SKM-1 treated with dmso at 0.1 percent for 144 hours (cell line): Measurements from ENCODE around the gene PDE6D.

Experiments used
- DNase-seq: peaks from one replicate; lab custom pipeline; 2025; ENCODE audit not compliant: unreplicated experiment; lab: John Stamatoyannopoulos, UW

The PDE6D gene

DNA sequence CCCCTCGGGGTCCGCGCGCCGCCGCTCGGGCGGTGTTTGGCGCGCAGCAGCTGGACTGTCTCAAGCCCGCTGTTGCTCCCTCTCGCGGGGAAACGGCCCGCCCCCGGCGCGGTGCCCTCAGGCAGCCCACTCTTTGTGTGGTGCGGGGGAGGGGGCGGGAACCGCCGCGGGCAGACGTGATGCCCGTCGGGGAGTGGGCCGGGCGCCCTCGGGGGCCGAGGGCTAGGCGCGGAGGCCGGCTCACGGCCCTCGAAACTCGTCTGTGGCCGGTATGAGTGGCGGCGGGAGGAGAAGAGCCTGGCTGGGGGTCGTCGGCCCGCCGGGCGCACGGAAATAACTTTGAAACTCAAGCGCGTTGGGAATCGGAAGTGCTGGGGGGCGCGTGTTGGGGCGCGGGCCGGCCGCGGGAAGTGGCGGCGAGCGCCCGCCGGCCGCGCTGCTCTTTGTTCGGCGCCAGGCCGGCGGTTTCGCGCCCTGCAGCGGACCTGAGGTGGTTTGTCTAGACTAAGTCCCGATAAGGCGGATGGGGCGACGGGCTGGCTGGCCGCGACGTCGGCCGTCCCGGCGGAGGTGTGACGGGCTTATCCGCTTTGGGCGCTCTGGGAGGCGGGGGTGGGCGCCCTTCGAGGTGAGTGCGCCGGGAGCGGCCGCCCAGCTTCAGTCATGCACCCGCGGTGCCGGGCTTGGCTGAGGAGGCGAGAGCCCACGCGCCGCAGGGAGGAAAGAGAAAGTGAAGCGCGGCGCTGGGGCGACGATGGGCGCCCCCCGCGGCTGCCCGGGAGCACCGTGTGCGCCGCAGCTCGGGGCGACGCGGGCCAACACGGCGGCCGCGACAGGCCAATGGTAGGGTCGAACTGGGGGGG is 72.1 kb downstream of the PDE6D start:
- DNase-seq, result no peak

DNA sequence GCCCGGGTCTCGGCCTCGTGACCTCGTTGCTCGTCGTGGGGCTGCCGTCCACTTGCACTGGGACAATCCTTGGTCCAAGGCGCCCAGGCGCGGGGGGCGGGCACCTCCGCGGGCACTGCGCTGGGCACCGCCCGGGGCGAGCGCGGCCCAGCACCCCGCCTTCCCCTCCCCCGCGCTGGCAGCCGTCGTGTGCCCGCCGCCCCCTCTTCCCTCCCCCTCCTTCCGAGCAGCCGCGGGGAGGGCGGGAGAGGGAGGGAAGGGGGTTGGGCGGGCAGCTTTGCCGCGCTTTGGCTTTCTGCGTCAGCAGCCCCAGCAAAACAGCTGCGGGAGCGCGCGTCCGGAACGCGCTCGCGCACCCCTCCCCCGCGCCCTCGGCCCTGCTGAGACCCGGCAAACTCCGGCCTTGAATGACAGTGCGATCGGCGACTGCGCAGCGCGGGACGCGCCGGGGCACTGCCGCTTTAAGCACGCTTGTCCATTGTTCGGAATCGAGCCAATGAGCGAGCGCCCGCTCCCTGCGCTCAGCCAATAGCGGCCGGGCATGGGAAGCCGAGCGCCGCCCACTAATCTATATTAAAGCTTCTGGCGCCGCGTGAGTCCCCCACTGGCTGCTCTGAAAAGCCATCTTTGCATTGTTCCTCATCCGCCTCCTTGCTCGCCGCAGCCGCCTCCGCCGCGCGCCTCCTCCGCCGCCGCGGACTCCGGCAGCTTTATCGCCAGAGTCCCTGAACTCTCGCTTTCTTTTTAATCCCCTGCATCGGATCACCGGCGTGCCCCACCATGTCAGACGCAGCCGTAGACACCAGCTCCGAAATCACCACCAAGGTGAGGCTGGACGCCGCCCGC is 72.9 kb downstream of the PDE6D start, which contains the start of gene PTMA:
Gene PTMA, plus strand, starts transcription at position 599 of the 846 bp plus-strand sequence. Its CDS starts 182 bp downstream, at position 781.
- peak; percentile 97 for DNase-seq

DNA sequence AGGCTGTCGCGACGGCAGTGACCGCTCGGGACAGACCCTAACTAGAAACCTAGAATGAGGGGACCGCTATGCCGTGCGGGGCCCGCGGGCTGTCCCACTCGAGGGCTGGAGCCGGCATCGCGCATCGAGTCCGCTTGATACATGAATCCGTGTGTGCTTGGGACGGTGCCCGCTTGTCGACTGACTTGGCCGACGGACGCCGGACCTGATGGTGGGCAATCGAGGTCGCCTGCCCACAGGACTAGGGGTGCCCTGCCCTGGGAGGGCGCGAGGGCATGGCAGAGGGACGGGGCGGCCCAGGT is 73.5 kb downstream of the PDE6D start:
- DNase-seq, result no peak

DNA sequence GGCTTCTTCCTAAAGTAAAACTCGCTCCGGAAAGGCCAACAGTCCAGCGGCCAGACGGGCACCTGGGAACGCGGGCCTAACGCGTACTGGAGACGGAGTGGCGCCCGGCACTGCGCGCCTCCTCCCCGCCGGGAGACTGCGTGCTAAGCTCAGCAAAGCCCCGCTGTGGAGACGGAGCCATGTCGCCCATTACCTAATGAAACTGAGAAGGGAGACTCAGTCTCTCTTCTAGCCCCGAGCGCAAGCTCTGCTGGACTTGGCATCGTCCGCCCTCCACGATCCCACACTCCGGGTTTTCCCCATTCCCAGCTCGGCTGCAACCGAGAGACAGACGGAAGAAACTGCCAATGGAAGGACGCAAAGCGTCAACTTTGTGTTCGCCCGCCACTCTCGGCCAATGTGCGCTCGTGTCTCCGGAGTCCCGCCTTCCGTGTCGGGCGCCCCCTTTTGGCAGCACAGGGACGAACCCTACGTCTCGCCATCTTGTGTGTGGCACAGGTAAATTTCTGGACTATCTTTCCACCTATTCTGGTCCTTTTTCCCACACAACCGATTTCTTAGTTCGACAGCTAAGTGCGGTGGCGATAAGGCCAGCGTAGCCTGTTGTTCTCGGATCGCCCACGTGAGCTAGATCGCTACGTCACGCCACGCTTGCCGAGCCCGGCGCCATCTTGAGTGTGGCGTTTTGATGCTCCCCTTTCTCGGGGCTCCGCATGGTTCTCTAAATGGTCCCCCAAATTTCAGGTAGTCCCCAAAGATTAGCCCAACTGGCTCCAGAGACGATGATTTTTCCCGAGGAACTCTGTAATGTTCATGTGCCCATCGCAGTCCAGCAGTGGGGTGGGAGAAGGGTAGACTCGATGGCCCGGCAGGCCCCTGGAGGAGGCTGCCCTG is 74.1 kb downstream of the PDE6D start:
- peak; percentile 97 for DNase-seq

DNA sequence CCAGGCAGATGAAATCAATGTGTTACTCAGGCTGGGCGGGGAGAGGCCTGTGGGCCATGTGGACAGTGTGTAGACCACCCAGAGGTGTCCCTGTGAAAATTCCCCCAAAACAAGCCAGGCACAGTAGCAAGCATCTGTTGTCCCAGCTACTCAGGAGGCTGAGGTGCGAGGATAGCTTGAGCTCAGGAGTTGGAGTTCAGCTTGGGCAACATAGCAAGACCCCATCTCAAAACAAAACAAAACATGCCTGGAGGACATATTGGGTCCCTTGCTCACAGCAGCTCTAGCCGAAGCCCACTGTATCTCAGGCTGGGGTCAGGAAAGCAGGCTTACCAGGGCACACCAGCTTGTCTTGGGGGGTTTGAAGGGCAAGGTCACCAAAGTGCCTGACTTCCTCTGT is 77.1 kb downstream of the PDE6D start:
- no peak for DNase-seq

DNA sequence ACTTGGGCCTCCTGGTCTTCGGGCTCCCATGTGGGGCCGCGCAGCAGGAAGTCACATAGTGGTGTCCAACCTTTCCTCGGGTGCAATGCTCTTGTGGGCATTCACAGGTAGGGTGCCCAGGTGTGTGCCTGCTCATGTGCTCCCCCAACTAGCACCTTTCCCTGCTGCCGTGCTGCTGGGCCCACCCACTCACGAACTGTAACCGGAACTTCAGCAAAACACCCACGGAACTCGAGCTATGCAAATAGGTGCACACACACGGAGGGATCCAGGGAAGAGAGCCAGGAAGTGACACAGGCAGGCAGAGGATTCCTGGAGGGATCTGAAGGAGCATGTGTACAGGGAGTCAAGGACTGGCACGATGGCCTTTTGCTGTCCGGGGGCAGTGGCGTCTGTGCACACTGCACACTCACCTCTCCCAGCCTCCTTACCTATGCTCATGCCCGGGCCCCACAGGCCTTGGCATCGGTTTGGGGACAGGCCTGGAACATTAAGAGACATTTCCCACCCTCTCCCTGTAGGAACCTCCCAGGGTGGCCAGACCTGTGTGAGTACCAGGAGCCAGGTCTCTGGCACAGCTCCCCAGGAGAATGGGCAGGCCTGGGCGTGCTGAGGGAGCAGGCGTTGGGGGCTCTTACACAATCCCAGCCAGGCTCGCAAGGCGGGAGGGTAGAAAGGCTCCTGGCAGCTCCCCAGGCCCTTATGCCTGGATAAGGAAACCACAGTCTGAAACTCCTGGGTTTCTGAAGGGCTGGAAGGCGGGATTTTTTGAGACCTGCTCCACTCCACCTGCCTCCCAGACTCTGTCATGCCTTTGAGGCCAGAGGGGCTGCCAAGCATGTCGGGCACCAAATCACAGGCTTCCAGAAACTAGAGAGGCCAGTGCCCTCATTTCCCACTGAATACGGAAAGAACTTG is 79.4 kb downstream of the PDE6D start:
- peak; percentile 64 for DNase-seq

DNA sequence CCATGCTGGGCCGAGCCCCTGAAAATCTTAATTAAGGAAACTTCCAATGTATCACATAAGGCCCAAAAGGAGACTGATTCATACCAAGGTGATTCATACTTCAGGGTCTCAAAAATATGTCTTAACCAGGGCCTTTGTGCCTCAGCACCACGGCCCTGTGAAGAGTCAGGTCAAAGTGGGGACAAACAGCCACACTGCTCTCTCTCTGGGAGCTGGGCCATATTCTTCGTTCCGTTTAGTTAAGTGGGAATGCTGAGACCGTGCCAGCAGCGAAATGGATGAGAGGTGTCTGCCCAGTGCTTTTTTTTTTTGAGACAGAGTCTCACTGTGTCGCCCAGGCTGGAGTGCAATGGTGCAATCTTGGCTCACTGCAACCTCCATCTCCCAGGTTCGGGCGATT is 82.1 kb downstream of the PDE6D start:
- DNase-seq, result no peak

DNA sequence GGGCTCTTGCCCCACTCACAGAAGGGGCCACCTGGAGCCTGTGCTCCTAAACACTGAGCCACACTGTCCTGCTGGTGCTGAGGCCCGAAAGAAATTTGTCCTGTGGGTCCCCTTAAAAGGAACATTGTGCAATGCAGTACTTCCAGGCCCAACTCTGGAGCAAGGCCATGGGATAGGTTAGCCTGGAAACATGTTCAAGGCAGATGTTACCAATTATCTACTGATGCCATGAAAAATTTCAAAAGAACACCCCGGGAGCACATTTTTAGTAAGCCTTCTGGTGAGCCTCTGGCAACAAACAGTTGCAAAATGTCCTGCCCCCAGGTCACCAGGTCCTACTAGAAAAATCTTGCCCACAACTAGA is 85.1 kb downstream of the PDE6D start:
- DNase-seq, result no peak

DNA sequence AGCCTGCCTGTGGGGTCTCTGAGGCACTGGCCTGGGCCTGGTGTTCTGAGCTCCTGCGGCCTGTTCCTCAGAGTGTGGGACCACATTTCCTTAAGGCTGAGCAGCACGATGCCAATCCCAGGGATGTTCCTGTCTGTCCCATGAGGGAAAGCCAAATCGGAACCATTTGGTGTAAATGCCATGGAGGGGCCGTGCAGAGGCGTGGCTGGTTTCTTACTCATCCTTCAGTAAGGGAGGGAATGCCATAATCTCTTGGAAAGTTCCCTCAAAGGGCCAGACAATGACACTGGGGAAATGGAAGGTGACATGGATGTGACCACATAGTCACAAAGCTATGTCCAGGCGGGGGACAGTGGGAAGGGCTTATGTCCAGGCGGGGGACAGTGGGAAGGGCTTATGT is 87.1 kb downstream of the PDE6D start:
- DNase-seq, result no peak

DNA sequence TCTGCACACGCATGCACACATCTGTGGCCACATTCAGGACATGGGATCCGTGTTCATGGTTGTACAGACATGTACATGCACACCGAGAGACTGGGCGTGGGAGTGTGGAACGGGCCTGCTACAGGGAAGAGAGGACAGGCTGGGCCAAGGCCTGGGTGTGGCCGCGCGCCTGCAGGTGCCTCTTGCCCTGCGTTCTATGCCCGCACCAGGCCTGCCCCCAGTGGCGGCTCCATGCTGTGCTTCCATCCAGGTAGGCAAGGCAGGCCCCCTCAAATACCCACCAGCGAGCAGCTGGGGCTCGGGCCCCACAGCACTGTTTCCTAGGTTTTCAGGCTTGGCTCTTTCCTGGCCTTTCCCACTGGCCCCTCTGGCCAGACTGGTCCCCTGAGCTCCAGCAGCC is 88.2 kb downstream of the PDE6D start:
- DNase-seq, result no peak

DNA sequence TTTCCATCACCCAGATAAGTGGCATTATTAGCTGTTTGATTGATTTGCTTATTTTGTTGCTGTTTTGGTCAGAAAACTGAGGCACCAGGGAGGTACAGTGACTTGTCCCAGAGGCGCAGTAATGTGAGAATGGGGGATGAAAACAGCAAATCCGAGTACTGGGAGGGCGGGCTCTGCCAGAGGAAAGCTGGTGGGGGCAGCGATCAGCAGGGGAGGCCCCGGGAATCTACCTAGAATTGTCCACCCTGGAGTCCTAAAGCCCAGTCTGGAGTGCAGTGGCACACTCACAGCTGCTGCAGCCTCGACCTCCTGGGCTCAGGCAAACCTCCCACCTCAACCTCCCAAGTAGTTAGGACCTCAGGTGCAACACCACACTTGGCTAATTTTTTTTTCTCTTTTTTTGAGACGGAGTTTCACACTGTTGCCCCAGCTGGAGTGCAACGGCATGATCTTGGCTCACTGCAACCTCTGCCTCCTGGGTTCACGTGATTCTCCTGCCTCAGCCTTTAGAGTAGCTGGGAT is 89.8 kb downstream of the PDE6D start:
- DNase-seq, result no peak

DNA sequence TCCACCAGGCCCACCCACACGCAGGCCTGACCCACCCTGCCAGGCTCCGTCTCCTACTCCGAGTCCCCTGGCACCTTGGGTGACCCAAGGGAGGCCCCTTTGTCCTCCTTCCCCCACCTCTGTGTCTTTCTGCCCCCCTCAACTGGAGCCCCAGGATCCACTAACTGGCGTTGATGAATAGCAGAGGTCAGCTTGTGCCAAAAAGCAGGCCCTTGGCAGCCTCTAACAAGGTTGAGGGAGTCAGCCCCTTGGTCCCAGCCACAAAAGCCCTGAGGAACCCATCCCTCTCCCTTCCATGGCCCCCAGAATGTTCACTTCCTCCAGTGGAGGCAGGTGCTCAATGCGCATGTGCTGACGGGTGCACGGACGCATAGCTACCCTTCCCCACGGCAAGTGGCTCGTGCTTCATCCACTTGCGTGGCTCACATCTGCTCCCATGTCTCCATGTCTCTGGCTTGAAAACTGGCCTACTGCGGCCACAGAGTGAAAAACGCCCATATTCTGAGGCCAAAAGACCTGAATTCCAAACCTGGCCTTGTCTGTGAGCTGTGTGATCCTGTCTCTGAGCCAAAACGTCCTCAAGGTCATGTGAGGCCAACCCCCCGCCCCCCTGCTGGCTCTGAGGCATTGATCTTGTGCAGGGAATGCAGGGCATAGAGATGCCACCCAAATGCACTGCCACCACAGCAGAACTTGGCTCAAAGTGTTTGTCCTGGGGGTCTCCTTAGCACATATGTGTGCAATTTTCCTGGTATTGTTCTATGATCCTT is 91.8 kb downstream of the PDE6D start:
- DNase-seq, result no peak

DNA sequence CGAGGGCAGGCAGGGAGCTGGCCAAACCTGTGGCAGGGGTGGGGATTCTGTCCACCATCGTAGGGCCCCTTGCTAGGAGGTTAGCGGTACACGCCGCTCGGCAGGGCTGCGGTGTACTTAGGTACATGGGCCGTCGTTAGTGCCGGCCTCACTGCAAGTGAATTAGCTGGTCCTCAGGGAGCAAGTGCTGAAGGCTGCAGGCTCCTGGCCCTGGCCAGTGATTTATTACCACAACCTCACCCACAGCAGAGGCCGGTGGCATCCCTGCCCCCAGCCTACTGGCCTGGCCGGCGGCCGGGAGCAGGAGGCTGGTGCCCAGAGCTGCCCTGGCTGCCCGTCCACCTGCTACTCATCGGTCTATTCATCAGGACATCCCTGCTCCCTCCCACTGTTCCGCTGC is 92.4 kb downstream of the PDE6D start:
- no peak for DNase-seq

DNA sequence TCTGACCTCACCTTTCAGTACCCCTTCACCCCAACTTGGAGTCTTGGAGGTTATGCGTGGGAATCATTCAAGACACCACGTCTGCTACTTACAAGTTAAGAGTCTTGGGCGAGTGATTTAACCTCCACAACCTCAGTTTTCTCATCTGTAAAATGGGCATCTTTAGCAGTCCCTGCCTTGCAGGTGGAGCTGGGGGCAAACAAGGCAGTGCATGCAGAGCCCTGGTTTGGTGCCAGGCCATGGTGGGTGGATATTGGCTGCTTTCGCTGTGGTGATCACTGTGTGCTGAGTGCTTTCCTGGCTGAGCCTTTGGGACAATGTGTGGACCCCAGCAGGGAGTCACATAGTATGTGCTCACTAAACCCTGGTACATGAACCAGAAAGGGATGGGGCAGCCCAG is 93.1 kb downstream of the PDE6D start:
- DNase-seq, result no peak

DNA sequence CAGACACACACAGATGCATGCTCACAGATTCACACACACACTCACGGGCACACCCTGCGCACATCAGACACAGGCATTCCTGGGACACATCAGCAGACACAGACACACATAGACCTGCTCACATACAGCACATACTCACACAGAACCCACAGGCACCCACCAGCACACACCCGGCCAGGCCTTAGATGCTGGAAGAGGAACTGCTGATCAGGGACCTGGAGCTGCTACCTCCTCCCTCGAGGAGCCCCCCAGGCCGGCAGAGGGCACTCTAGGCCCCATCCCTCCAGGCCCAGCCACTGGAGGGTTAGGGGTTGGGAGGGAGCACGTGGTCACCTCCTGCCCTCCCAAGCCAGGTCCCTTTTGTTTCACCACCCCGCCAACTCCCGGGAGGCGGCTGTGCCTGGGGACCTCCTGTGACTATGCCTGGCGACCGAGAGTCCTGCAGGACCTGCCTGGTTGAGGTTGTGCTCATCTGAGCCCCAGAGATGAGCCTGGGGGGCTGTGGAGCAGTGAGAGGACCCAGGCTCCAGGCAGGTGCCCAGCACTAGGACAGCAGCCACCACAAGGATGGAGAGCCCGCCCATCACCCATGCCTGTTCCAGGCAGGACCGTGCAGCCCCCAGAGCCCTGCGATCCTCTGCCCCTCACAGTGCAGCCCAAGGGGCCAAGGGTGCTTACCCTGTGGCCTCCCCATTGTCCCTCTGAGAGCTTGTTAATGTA is 93.8 kb downstream of the PDE6D start:
- DNase-seq, result peak; percentile 90

DNA sequence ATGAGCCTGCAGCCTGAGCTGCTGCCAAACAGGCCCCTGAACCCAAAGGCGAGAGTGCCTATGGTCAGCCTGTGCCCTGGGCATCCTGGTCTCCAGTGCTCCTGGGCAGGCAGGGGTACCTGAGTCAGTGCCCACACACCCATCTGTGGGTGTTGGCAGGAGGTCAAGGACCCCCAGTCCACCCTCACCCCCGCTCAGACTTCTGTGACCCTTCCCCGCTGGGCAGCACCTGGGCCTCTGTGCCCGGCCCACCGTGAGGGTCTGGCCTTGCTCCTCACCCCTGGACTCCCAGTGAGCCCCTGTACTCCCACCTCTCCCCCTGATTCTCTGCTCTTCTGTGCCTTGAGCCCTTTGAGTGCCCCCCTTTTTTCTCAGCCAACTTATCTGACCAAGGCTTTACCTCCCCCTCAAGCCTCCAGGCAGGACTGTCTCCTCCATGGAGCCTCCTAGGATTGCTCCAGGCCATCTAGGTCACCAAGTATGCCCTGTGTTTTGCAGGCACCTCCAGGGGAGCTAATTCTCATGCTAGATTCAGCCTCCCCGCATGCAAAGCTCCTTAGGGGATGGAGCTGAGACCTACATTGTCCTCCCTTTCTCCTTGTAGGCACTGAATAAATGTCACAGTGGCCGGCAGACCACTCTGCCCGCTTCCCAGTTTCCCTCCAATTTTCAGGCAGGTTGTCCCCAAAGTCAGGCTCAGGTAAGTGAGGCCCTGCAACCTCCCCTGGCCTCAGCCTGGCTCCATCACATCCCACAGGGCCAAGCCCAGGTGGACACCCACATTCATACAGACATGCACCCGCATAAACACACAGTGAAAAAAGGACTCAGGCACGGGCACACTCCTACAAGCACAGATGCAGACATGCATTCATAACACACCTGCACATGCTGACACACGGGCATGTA is 94.6 kb downstream of the PDE6D start:
- DNase-seq, result no peak

DNA sequence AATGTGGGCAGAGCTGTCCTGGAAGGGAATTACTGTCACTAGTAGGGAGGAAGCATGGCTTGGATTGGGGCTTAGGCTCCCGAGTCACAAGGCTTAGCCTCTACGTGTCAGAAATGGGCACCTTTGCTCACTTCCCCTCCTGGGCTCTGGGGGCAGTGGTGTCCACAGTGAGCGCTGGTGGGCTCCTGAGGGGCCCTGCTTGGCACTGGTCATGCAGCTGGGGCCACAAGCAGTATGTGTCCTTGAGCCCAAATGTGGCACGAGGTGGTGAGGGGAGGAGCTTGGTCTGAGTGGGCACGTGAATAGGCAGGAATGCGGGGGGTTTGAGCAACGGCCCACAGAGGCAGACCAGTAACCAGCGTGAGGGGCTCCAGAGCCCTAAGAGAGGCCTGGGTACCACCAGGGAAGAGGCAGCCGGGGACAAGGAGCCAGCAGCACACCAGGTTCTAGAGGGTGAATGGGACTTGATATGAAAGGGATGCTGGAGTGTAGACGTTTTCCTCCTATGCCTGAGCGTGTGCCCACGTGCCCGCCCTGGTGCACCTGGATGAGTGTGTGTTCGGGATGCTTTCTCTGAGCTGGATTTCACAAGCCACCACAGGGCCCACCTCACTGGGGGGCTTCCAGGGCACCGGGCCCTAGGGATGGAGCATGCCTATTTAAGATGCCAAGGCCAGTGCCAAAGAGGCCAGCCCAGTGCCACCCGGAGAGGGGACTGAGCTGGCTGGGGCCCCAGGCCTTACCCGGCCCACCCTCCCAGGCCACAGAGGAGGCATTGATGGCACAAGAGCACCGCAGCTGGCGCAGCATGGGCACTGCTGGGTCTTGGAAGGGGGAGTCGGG is 95.5 kb downstream of the PDE6D start:
- DNase-seq, result no peak
